Endothelial cell (in vitro differentiated cells): ENCODE measurements around the gene CDC42BPA. TPM values are rescaled to one million over a fixed set of nuclear protein-coding genes. Genes with fewer than 3 reads are reported as not detected.

Experiments used
- DNase-seq: peaks from one replicate; pipeline ENCODE4 v3.0.0; 2021; ENCODE audit warnings: low spot score
- H3K27ac Mint-ChIP-seq: one replicate; pipeline ENCODE4 v1.8.0; 2021; ENCODE audit warnings: mixed read lengths, inconsistent platforms; ENCODE audit not compliant: unreplicated experiment
- H3K27me3 Mint-ChIP-seq: one replicate; pipeline ENCODE4 v1.8.0; 2021; ENCODE audit warnings: mild to moderate bottlenecking, moderate library complexity, mixed read lengths, inconsistent platforms; ENCODE audit not compliant: unreplicated experiment
- H3K36me3 Mint-ChIP-seq: one replicate; pipeline ENCODE4 v1.8.0; 2021; ENCODE audit warnings: mild to moderate bottlenecking, low read depth, mixed read lengths, inconsistent platforms; ENCODE audit not compliant: unreplicated experiment
- H3K4me1 Mint-ChIP-seq: one replicate; pipeline ENCODE4 v1.8.0; 2021; ENCODE audit warnings: mild to moderate bottlenecking, mixed read lengths, inconsistent platforms; ENCODE audit not compliant: unreplicated experiment
- H3K4me3 Mint-ChIP-seq: one replicate; pipeline ENCODE4 v1.8.0; 2021; ENCODE audit warnings: mild to moderate bottlenecking, mixed read lengths, inconsistent platforms; ENCODE audit not compliant: unreplicated experiment
- H3K9me3 Mint-ChIP-seq: one replicate; pipeline ENCODE4 v1.8.0; 2021; ENCODE audit warnings: mixed read lengths, inconsistent platforms; ENCODE audit not compliant: unreplicated experiment
- total RNA-seq: library from RNA; stranded (reverse); fragmentation: NEBNext Ultra II Directional; extraction: Animal tissue kit (Norgen Biotek cat#: 25700); gene quantifications from one replicate; pipeline ENCODE4 v1.2.1, GENCODE V29; 2021; ENCODE audit not compliant: unreplicated experiment
- TF ChIP-seq, protein P1 (sequence below): fragments of 200-600 bp; sonication (generic); IDR thresholded peaks from one replicate; pipeline ENCODE4 v1.5.0; 2021; ENCODE audit warnings: antibody characterized with exemption; ENCODE audit not compliant: unreplicated experiment

Gene CDC42BPA
- total RNA-seq, 1 donor from 2014 or later = 41.4 TPM

DNA sequence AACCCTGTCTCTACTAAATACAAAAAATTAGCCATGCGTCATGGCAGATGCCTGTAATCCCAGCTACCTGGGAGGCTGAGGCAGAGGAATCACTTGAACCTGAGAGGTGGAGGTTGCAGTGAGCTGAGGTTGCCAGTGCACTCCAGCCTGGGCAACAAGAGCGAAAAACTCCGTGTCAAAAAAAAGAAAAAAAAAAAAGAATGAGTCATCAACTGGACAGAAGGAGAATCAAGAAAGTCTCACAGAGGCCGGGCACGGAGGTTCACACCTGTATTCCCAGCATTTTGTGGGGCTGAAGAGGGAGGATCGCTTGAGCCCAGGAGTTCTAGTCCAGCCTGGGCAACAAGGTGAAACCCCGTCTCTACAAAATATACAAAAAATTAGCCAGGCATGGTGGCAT, 45.5 kb upstream of the CDC42BPA start:
- Mint-ChIP-seq H3K27ac (no peak overlapping the region), H3K27me3 (no peaks in the 10 kb centered on the region), H3K9me3 (no peaks in the 10 kb centered on the region), H3K36me3 (no peaks in the 10 kb centered on the region), H3K4me3 (no peak overlapping the region), H3K4me1 (no peaks in the 10 kb centered on the region)
- TF ChIP-seq, protein P1, sequence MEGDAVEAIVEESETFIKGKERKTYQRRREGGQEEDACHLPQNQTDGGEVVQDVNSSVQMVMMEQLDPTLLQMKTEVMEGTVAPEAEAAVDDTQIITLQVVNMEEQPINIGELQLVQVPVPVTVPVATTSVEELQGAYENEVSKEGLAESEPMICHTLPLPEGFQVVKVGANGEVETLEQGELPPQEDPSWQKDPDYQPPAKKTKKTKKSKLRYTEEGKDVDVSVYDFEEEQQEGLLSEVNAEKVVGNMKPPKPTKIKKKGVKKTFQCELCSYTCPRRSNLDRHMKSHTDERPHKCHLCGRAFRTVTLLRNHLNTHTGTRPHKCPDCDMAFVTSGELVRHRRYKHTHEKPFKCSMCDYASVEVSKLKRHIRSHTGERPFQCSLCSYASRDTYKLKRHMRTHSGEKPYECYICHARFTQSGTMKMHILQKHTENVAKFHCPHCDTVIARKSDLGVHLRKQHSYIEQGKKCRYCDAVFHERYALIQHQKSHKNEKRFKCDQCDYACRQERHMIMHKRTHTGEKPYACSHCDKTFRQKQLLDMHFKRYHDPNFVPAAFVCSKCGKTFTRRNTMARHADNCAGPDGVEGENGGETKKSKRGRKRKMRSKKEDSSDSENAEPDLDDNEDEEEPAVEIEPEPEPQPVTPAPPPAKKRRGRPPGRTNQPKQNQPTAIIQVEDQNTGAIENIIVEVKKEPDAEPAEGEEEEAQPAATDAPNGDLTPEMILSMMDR = no peak
- DNase-seq = no peak

- Mint-ChIP-seq H3K4me1 (peaks cover 9% of the 10 kb centered on the region), H3K9me3 (no peaks in the 10 kb centered on the region), H3K27ac (no peak overlapping the region), H3K27me3 (no peaks in the 10 kb centered on the region), H3K4me3 (peak overlapping the region; percentile 7), H3K36me3 (no peaks in the 10 kb centered on the region)
- TF ChIP-seq, protein P1 = no peak
- no peak for DNase-seq
Observed at GRCh38 chr1:227362039-227362438, 43.7 kb upstream of the CDC42BPA start.

GRCh38 chr1:227357927-227358302, 39.6 kb upstream of the CDC42BPA start:
- peak overlapping the region; percentile 52 for H3K27ac Mint-ChIP-seq
- H3K4me3 Mint-ChIP-seq = no peak overlapping the region
- H3K9me3 Mint-ChIP-seq = no peaks in the 10 kb centered on the region
- peaks cover 3% of the 10 kb centered on the region for H3K27me3 Mint-ChIP-seq
- TF ChIP-seq, protein P1 = no peak
- DNase-seq = no peak
- no peaks in the 10 kb centered on the region for H3K36me3 Mint-ChIP-seq
- peaks cover 21% of the 10 kb centered on the region for H3K4me1 Mint-ChIP-seq

GRCh38 chr1:227357171-227357926, 39.1 kb upstream of the CDC42BPA start:
- H3K27me3 Mint-ChIP-seq = peaks cover 3% of the 10 kb centered on the region
- TF ChIP-seq, protein P1 = no peak
- H3K4me1 Mint-ChIP-seq = peaks cover 27% of the 10 kb centered on the region
- H3K9me3 Mint-ChIP-seq = no peaks in the 10 kb centered on the region
- no peaks in the 10 kb centered on the region for H3K36me3 Mint-ChIP-seq
- H3K27ac Mint-ChIP-seq = peak overlapping the region; percentile 87
- no peak overlapping the region for H3K4me3 Mint-ChIP-seq
- DNase-seq = peak; percentile 50

DNA sequence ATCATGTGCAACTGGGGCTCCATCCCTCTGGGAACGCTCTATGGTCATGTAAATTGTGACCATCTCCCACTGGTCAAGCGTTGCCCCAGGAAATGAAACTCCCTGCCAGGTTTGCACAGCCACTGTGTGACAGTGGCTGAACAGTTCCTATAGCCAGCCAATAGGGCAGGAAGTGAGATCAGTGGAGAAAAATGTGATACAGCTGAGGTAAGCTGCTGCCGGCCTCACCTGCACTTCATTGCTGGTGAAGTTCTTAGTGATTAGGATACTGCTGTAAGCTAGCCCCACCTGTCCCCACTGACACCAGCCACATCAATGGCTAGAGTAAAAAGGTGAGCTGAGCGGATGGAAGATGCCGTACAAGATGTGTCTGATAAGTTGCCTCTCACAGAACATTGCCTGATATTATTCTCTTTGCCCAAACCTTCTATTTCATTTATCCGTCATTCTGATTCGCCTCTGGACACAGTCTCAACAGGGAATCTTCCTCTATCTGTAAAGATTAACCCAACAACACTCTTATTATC, 38.4 kb upstream of the CDC42BPA start:
- H3K4me1 Mint-ChIP-seq = peaks cover 27% of the 10 kb centered on the region
- peaks cover 3% of the 10 kb centered on the region for H3K27me3 Mint-ChIP-seq
- H3K9me3 Mint-ChIP-seq = no peaks in the 10 kb centered on the region
- TF ChIP-seq, protein P1 = no peak
- H3K36me3 Mint-ChIP-seq = no peaks in the 10 kb centered on the region
- no peak overlapping the region for H3K4me3 Mint-ChIP-seq
- H3K27ac Mint-ChIP-seq = peak overlapping the region; percentile 87
- no peak for DNase-seq
